Measurements from ENCODE around the gene CAMK1D. TPM values are rescaled to one million over a fixed set of nuclear protein-coding genes. Genes with fewer than 3 reads are reported as not detected.

CAMK1D gene
- total RNA-seq, 2 experiments from 2014 or later, result 28.8 to 35.3 TPM

- ChIA-PET POLR2A (interaction anchor here (0.5 kb wide), 1 partner anchor 275 kb away, joined by 3 read pairs; no protein-coding TSS in a partner anchor), CTCF (no interaction called here)
- Mint-ChIP-seq H3K4me3 (no peak overlapping the region), H3K4me1 (ENCODE audit: low read depth) (peaks cover 17% of the 10 kb centered on the region), H3K36me3 (ENCODE audit: low read depth) (no peaks in the 10 kb centered on the region), H3K9me3 (peaks cover under 1% of the 10 kb centered on the region), H3K27me3 (no peaks in the 10 kb centered on the region), H3K27ac (no peak overlapping the region)
- intact Hi-C loops (cut with DNase I, micrococcal nuclease), result no loop called here
- no peak overlapping the region for H3K4me3 ChIP-seq (ENCODE audit: low read length)
- DNase-seq (no peak), ATAC-seq (ENCODE audit: poor library complexity) (no peak)
- no peaks in the 10 kb centered on the region for H3K36me3 ChIP-seq (ENCODE audit: insufficient read depth, low read length)
- peaks cover 9% of the 10 kb centered on the region for H3K4me1 ChIP-seq (ENCODE audit: insufficient read depth, low read length)
- H3K9me3 ChIP-seq (ENCODE audit: control insufficient read depth in 1 of 2, insufficient read depth in 1 of 2, low read length in 2 of 2), result no peaks in the 10 kb centered on the region
- no peak overlapping the region for H3K27ac ChIP-seq (ENCODE audit: low read depth in 1 of 2, low read length in 2 of 2)
- H3K27me3 ChIP-seq (ENCODE audit: control insufficient read depth in 1 of 2, insufficient read depth in 2 of 2, low read length in 2 of 2), result no peaks in the 10 kb centered on the region
- TF ChIP-seq, protein P1, sequence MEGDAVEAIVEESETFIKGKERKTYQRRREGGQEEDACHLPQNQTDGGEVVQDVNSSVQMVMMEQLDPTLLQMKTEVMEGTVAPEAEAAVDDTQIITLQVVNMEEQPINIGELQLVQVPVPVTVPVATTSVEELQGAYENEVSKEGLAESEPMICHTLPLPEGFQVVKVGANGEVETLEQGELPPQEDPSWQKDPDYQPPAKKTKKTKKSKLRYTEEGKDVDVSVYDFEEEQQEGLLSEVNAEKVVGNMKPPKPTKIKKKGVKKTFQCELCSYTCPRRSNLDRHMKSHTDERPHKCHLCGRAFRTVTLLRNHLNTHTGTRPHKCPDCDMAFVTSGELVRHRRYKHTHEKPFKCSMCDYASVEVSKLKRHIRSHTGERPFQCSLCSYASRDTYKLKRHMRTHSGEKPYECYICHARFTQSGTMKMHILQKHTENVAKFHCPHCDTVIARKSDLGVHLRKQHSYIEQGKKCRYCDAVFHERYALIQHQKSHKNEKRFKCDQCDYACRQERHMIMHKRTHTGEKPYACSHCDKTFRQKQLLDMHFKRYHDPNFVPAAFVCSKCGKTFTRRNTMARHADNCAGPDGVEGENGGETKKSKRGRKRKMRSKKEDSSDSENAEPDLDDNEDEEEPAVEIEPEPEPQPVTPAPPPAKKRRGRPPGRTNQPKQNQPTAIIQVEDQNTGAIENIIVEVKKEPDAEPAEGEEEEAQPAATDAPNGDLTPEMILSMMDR (IDR thresholded peaks at IDR 0.05), result no peak
Measured at GRCh38 chr10:12337453-12338372, 11.6 kb upstream of the CAMK1D start.

- peaks cover 7% of the 10 kb centered on the region for H3K9me3 Mint-ChIP-seq
- TF ChIP-seq, protein P1 (IDR thresholded peaks at IDR 0.05), result no peak
- H3K36me3 Mint-ChIP-seq (ENCODE audit: low read depth), result no peaks in the 10 kb centered on the region
- peaks cover 13% of the 10 kb centered on the region for H3K4me1 Mint-ChIP-seq (ENCODE audit: low read depth)
- peaks cover 0 to 8% of the 10 kb centered on the region in 2 experiments for H3K9me3 ChIP-seq (ENCODE audit: control insufficient read depth in 1 of 2, insufficient read depth in 1 of 2, low read length in 2 of 2)
- peaks cover under 1% of the 10 kb centered on the region for H3K4me1 ChIP-seq (ENCODE audit: insufficient read depth, low read length)
- ATAC-seq (ENCODE audit: poor library complexity), result no peak
- no peak overlapping the region for H3K27ac Mint-ChIP-seq
- no peaks in the 10 kb centered on the region for H3K27me3 Mint-ChIP-seq
- H3K36me3 ChIP-seq (ENCODE audit: insufficient read depth, low read length), result no peaks in the 10 kb centered on the region
- H3K4me3 ChIP-seq (ENCODE audit: low read length), result no peak overlapping the region
- no peak for DNase-seq
- ChIA-PET POLR2A (no interaction called here), CTCF (no interaction called here)
- no peak overlapping the region for H3K4me3 Mint-ChIP-seq
- H3K27me3 ChIP-seq (ENCODE audit: control insufficient read depth in 1 of 2, insufficient read depth in 2 of 2, low read length in 2 of 2), result no peaks in the 10 kb centered on the region
- intact Hi-C loops (cut with DNase I, micrococcal nuclease), result no loop called here
- H3K27ac ChIP-seq (ENCODE audit: low read depth in 1 of 2, low read length in 2 of 2), result no peak overlapping the region
Measured at GRCh38 chr10:12338981-12339380, 10.4 kb upstream of the CAMK1D start.

DNA sequence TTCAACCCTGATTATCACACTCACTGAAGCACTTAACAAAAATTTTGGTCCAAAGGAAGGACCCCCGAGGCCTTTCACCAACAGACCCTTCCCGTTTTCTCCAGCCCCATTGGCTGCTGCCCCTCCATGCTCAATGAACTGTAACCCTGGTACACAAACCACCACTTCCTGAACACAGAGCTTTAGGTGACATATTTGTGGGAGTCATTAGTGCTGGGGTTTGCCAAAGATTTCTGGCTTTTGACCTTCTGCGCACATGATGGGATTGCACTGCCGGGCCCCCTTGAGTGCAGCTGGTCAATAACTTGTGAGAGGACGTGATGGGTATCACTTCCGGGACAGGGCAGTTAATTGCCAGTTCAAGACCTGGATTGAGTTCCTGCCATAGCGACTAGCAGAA, 9.0 kb upstream of the CAMK1D start:
- no peak overlapping the region for H3K27ac ChIP-seq (ENCODE audit: low read depth in 1 of 2, low read length in 2 of 2)
- no peak overlapping the region for H3K27ac Mint-ChIP-seq
- ATAC-seq (ENCODE audit: poor library complexity), result no peak

More for the DNA sequence above, 9.0 kb upstream of the CAMK1D start:
- Histone ChIP-seq H3K27me3 (ENCODE audit: control insufficient read depth in 1 of 2, insufficient read depth in 2 of 2, low read length in 2 of 2) (no peaks in the 10 kb centered on the region), H3K4me1 (ENCODE audit: insufficient read depth, low read length) (no peaks in the 10 kb centered on the region), H3K9me3 (ENCODE audit: control insufficient read depth in 1 of 2, insufficient read depth in 1 of 2, low read length in 2 of 2) (peaks cover 0 to 9% of the 10 kb centered on the region in 2 experiments), H3K36me3 (ENCODE audit: insufficient read depth, low read length) (no peaks in the 10 kb centered on the region), H3K4me3 (ENCODE audit: low read length) (no peak overlapping the region)
- TF ChIP-seq, protein P1 (IDR thresholded peaks at IDR 0.05), result no peak
- no peak for DNase-seq
- POLR2A ChIA-PET, result no interaction called here
- intact Hi-C loops (cut with DNase I, micrococcal nuclease), result loop anchor here in 1 of 2 experiments (10.0 kb wide), 2 partner anchors 296 to 954 kb away; partner anchors contain the start of gene UPF2
- no peaks in the 10 kb centered on the region for H3K27me3 Mint-ChIP-seq
- no peak overlapping the region for H3K4me3 Mint-ChIP-seq
- H3K36me3 Mint-ChIP-seq (ENCODE audit: low read depth), result no peaks in the 10 kb centered on the region
- CTCF ChIA-PET, result no interaction called here
- peaks cover 11% of the 10 kb centered on the region for H3K4me1 Mint-ChIP-seq (ENCODE audit: low read depth)
- peaks cover 7% of the 10 kb centered on the region for H3K9me3 Mint-ChIP-seq

Data from CD4-positive, alpha-beta T cell (primary cell).